IPS-20b (cell line): Measurements from ENCODE around the gene DOCK4.

Experiments used
- H3K27ac ChIP-seq: one replicate; pipeline ENCODE4 v1.5.1; 2013; ENCODE audit warnings: low read length
- H3K27me3 ChIP-seq: 2 replicates; pipeline ENCODE4 v1.6.1; 2013; ENCODE audit warnings: mild to moderate bottlenecking, low read length, inconsistent platforms; ENCODE audit not compliant: insufficient read depth
- H3K36me3 ChIP-seq: 2 replicates; pipeline ENCODE4 v1.6.1; 2013; ENCODE audit warnings: low read depth, mild to moderate bottlenecking, inconsistent platforms, low read length, moderate library complexity; ENCODE audit not compliant: insufficient read depth
- H3K4me1 ChIP-seq: 2 replicates; pipeline ENCODE4 v1.6.1; 2013; ENCODE audit warnings: mild to moderate bottlenecking, control low read depth, inconsistent platforms, low read length, moderate library complexity; ENCODE audit not compliant: insufficient read depth
- H3K4me3 ChIP-seq: 2 replicates; pipeline ENCODE4 v1.5.1; 2013; ENCODE audit warnings: mild to moderate bottlenecking, low read length, inconsistent platforms
- H3K9ac ChIP-seq: 2 replicates; pipeline ENCODE4 v1.6.1; 2013; ENCODE audit warnings: low read depth, mild to moderate bottlenecking, inconsistent platforms, low read length, moderate library complexity
- H3K9me3 ChIP-seq: 2 replicates; pipeline ENCODE4 v1.6.1; 2013; ENCODE audit warnings: mild to moderate bottlenecking, low read depth, low read length, inconsistent platforms; ENCODE audit not compliant: insufficient read depth

Gene DOCK4

DNA sequence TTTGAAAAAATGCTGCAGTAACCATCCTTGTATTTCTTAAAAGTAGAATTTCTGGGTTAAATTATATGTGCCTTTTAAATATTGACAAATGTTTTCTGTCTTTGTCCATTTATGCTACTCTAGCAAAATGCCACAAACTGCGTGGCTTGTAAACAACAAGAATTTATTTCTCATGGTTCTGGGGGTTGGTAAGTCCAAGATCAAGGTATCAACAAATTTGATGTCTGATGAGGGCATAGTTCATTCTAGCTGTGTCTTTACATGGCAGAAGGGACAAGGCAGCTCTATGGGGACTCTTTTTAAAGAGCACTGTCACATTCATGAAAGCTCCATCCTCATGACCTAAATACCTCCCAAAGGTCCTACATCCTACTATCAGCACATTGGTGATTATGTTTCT is 27.9 kb upstream of the DOCK4 start:
- no peaks in the 10 kb centered on the region for H3K4me1 ChIP-seq
- no peak overlapping the region for H3K4me3 ChIP-seq
- no peaks in the 10 kb centered on the region for H3K27me3 ChIP-seq
- H3K9me3 ChIP-seq: no peaks in the 10 kb centered on the region
- H3K9ac ChIP-seq: no peak overlapping the region
- no peaks in the 10 kb centered on the region for H3K36me3 ChIP-seq
- no peak overlapping the region for H3K27ac ChIP-seq

DNA sequence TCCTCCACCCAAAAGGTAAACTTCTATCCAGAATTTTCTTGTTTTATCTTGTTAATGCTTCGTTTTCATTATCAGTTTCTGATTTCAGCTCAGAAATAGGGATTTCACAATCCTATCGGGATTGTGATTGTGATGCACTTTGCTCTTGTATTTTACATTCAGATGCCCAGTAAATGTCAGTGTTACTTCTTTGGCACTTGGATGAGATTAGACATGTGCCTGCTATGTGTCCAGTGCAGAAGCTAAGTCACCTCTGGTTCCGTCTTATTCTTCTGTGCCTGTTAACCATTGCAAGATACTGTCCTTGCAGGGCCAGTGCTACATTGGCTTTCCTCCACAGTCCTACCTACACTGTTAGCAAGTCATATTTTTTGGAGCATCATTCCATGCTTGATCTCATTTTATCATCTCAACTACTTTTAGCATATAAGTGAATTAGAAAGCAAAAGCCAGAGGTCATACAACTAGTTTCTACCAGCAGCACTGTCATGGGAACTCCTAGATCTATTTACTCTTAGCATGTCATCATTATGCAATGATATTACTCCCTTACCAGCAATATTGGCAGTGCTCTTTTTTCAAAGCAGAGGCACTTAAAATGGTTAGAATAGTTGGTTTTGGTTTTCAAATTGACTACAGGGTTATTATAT is 27.0 kb upstream of the DOCK4 start:
- Histone ChIP-seq H3K9ac (no peak overlapping the region), H3K36me3 (no peaks in the 10 kb centered on the region), H3K4me1 (no peaks in the 10 kb centered on the region), H3K27me3 (no peaks in the 10 kb centered on the region), H3K9me3 (no peaks in the 10 kb centered on the region), H3K27ac (no peak overlapping the region), H3K4me3 (no peak overlapping the region)

DNA sequence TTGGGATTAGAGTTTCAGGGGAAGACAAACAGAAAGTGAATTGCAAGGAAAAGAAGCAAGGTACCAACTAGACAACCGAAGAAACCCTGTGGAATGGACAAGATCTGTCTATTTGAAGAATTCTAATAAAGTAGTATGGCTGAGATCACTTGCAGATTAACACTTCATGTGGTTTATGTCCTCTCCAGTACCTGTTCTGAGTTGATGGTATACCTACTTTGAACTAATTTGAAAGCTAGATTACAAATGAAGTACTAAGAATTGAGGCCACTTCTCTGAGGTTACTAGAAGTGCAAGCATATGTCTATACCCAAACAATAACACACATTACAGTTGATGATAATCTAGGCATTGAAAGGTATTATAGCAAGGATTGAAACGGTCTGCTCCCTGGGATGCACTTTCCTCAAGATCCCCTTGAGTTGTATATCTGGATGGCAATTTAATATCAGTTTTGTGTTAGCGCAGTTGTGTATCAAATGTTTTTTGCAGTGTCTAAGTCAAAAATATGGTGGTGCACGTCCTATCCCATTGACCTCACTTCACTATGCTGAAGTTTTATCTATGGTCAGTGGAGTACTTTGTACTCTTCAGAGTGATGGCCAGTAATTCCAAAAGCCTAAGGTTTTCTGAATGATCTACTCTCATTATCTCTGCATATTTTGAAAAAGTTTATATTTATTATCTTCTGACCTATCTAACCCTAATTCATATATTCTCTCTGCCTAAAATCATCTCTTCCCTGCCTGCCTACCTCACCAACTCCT is 26.2 kb upstream of the DOCK4 start:
- H3K9ac ChIP-seq: no peak overlapping the region

DNA sequence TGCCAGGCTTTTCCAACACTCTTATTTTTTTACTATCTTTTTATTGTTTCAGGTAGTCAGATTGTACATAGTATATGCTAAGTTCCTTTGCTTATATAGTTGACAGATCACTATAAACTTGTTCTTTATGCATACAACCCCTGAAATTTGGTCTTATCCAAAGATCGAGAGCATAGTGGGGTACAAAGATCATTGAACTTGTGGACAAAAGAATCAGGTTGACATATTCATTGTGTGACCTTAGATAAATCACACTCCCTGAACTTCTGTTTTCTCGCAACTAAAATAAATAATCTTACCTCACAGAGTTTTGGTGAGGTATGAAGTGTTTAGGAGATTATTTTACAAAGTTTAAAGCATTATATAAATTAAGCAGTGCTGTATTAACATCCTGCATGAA is 22.4 kb upstream of the DOCK4 start:
- Histone ChIP-seq H3K36me3 (no peaks in the 10 kb centered on the region), H3K4me1 (peaks cover 14% of the 10 kb centered on the region), H3K27ac (no peak overlapping the region), H3K27me3 (no peaks in the 10 kb centered on the region), H3K4me3 (no peak overlapping the region), H3K9ac (no peak overlapping the region), H3K9me3 (no peaks in the 10 kb centered on the region)

More for the DNA sequence above, 26.2 kb upstream of the DOCK4 start:
- H3K9me3 ChIP-seq: no peaks in the 10 kb centered on the region
- H3K27ac ChIP-seq: no peak overlapping the region
- H3K4me3 ChIP-seq: no peak overlapping the region
- H3K36me3 ChIP-seq: no peaks in the 10 kb centered on the region
- no peaks in the 10 kb centered on the region for H3K27me3 ChIP-seq
- H3K4me1 ChIP-seq: no peaks in the 10 kb centered on the region

DNA sequence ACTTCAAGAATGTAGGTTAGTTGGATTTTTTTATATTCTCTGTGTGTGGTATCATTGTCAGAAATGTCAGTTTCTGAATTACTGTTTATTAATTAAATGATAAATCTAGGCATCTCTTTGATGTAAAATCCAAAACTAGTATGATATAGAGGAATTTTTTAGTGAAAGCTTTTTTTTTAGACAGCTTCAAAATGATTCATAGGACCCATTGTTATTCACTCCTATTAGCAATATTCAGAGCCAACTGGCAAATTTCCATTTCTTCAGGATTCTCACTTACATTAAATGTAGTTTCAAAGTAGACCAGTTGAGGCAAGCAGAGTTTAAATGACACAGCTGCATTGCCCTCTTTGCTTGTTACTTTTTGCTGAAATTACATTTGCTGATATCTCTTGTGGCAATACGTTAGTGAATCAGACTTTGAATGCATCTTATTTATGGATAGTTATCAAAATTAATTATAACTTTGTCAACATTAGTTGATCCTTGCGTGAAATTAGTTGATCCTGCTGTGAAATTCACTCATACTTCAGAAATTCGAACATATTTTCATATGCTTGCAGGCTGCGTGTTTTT is 20.6 kb upstream of the DOCK4 start:
- no peaks in the 10 kb centered on the region; the same call in 1 of the 2 replicates for H3K36me3 ChIP-seq
- H3K27me3 ChIP-seq: no peaks in the 10 kb centered on the region
- H3K9ac ChIP-seq: no peak overlapping the region
- H3K4me3 ChIP-seq: no peak overlapping the region
- no peak overlapping the region for H3K27ac ChIP-seq
- H3K4me1 ChIP-seq: peaks cover 14% of the 10 kb centered on the region
- H3K9me3 ChIP-seq: no peaks in the 10 kb centered on the region

DNA sequence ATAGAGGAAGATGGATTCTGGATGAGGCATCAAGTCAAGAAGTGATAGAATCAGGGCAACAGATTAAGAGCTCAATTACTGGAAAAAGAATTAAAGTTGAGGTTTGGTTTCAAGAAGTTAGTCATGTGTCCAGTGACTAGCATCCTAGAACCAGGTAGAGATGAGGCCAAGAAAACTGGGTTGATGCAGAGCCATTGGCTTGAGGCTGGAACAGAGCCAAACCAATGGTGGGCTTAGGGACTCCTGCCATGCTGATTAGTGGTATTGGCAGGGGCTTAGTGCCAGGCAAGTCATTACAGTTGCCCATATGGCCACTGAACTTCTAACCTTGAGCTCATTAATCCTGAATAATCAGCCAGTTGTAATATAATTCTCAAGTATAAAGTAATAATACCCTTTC is 18.8 kb upstream of the DOCK4 start:
- no peaks in the 10 kb centered on the region; the same call in 1 of the 2 replicates for H3K36me3 ChIP-seq
- H3K9me3 ChIP-seq: no peaks in the 10 kb centered on the region
- H3K27ac ChIP-seq: no peak overlapping the region
- H3K4me3 ChIP-seq: no peak overlapping the region
- H3K27me3 ChIP-seq: no peaks in the 10 kb centered on the region
- peaks cover 14% of the 10 kb centered on the region for H3K4me1 ChIP-seq
- H3K9ac ChIP-seq: no peak overlapping the region

DNA sequence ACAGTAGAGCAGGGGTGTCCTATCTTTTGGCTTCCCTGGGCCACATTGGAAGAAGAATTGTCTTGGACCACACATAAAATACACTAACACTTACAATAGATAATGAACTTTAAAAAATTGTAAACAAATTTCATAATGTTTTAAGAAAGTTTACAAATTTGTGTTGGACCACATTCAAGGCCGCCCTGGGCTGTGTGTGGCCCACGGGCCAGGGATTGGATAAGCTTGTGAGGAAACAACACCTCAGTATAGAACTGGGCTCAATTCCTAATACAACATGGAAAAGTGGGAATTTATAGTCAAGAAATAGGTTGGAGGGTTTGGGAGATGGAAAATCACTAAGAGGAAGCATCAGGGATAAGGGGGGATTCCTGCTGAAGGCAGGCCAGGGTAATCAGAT is 18.0 kb upstream of the DOCK4 start:
- Histone ChIP-seq H3K9me3 (no peaks in the 10 kb centered on the region), H3K36me3 (no peaks in the 10 kb centered on the region; the same call in 1 of the 2 replicates), H3K4me3 (no peak overlapping the region), H3K9ac (no peak overlapping the region), H3K27me3 (no peaks in the 10 kb centered on the region), H3K27ac (no peak overlapping the region), H3K4me1 (peaks cover 14% of the 10 kb centered on the region)

DNA sequence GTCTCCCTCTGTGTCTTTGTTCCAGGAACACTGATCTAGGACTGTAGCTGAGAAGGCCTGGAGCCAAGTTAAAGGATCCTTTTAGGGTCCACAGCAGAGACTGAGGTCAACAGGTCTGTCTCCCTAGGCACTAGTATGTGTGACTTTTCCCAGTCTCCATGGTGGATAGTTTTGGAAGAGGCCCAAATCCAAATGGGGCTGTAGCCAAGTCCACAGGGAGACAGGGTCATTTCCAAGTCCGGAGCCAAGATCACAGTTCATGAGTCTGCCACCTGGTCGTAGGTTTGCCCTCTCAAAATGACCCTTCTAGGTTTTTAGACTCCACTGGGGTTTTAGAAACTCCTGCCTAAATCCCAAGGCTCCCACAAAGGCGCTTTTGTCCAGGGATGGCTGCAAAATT is 17.1 kb upstream of the DOCK4 start:
- no peaks in the 10 kb centered on the region for H3K27me3 ChIP-seq
- H3K9ac ChIP-seq: no peak overlapping the region
- H3K4me3 ChIP-seq: no peak overlapping the region
- H3K4me1 ChIP-seq: peaks cover 14% of the 10 kb centered on the region
- no peaks in the 10 kb centered on the region for H3K9me3 ChIP-seq
- H3K36me3 ChIP-seq: no peaks in the 10 kb centered on the region; the same call in 1 of the 2 replicates
- no peak overlapping the region for H3K27ac ChIP-seq

DNA sequence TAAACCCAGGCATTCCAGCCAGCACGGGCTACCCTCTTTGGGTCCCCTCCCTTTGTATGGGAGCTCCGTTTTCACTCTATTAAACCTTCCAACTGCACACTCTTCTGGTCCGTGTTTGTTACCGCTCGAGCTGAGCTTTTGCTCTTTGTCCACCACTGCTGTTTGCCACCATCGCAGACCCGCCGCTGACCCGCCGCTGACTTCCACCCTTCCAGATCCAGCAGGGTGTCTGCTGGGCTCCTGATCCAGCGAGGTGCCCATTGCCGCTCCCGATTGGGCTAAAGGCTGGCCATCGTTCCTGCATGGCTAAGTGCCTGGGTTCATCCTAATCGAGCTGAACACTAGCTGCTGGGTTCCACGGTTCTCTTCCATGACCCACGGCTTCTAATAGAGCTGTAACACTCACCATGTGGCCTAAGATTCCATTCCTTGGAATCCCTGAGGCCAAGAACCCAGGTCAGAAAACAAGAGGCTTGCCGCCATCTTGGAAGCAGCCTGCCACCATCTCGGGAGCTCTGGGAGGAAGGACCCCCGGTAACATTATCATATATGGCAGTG is 14.8 kb upstream of the DOCK4 start:
- no peaks in the 10 kb centered on the region for H3K27me3 ChIP-seq
- no peak overlapping the region for H3K9ac ChIP-seq
- H3K36me3 ChIP-seq: no peaks in the 10 kb centered on the region; the same call in 1 of the 2 replicates
- H3K4me3 ChIP-seq: no peak overlapping the region
- H3K27ac ChIP-seq: no peak overlapping the region
- H3K4me1 ChIP-seq: peaks cover under 1% of the 10 kb centered on the region; the same call in 1 of the 2 replicates
- H3K9me3 ChIP-seq: no peaks in the 10 kb centered on the region

DNA sequence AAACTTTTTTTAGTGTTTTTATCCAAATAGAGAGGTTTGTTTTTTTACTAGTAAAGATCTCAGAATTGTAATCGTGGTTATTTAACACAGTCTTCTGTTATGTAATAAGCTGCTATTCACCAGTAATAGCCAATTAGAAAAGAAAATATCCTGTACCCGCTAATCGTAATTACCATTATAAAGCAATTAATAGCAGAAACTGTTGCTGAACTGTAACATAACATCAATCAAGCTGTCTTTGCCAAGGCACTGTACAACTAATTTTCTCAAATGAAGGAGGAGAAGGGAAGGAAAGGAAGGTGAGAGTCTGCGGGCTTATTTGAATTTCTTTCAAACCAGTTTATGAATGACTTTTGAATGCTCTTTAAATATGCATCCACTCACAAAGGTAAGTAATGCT is 9.6 kb upstream of the DOCK4 start:
- Histone ChIP-seq H3K4me3 (no peak overlapping the region), H3K9me3 (no peaks in the 10 kb centered on the region), H3K36me3 (no peaks in the 10 kb centered on the region), H3K9ac (no peak overlapping the region), H3K27me3 (no peaks in the 10 kb centered on the region), H3K4me1 (peaks cover 16% of the 10 kb centered on the region), H3K27ac (no peak overlapping the region)

DNA sequence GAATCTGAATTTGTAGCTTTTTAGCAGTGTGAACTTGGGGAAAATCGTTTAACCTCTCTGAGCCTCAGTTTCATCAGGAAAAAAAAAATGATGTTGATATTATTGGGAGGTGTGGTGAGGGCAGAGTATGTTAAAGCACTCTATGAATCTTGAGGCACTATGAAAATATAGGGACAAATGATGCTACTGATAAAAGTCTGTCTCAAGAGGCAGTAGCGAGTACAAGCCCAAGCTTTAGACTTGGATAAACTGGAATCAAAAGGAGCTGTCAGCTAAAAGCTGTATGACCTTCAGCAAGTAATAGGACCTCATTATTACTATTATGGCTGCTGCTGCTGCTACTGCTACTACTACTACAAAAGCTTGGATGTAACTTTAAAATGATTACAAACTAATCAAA is 8.7 kb upstream of the DOCK4 start:
- H3K4me3 ChIP-seq: no peak overlapping the region
- no peaks in the 10 kb centered on the region for H3K36me3 ChIP-seq
- peaks cover 16% of the 10 kb centered on the region for H3K4me1 ChIP-seq
- no peak overlapping the region for H3K9ac ChIP-seq
- no peaks in the 10 kb centered on the region for H3K27me3 ChIP-seq
- no peaks in the 10 kb centered on the region for H3K9me3 ChIP-seq
- no peak overlapping the region for H3K27ac ChIP-seq

DNA sequence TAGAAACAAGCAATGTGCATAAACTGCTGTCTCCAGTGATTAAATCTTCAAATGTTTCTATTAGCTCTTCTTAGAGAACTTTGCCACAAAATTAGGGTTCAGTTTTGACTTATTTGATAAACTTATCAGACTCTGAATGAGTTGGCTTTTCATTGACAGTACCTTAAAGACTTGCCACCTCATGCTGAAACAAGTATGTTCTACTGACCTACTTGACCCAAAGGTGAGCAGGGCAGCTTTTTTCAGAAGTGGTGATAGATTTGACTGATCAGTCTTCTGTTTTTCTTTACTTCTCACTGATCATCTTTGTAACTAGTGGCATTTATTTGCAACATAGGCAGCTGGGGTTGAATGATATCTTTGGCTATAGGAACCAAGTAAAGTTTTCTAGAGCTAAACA is 8.1 kb upstream of the DOCK4 start:
- Histone ChIP-seq H3K27ac (no peak overlapping the region), H3K9me3 (no peaks in the 10 kb centered on the region), H3K9ac (no peak overlapping the region), H3K4me3 (no peak overlapping the region), H3K27me3 (no peaks in the 10 kb centered on the region), H3K4me1 (peaks cover 16% of the 10 kb centered on the region), H3K36me3 (no peaks in the 10 kb centered on the region)
